SHP77 treated with DMSO at 0.1 percent for 48 hours (cell line): ENCODE results near the gene SH3RF3.

ENCODE experiments used
- DNase-seq: peaks from one replicate; lab custom pipeline; 2025; lab: John Stamatoyannopoulos, UW

SH3RF3 gene

DNA sequence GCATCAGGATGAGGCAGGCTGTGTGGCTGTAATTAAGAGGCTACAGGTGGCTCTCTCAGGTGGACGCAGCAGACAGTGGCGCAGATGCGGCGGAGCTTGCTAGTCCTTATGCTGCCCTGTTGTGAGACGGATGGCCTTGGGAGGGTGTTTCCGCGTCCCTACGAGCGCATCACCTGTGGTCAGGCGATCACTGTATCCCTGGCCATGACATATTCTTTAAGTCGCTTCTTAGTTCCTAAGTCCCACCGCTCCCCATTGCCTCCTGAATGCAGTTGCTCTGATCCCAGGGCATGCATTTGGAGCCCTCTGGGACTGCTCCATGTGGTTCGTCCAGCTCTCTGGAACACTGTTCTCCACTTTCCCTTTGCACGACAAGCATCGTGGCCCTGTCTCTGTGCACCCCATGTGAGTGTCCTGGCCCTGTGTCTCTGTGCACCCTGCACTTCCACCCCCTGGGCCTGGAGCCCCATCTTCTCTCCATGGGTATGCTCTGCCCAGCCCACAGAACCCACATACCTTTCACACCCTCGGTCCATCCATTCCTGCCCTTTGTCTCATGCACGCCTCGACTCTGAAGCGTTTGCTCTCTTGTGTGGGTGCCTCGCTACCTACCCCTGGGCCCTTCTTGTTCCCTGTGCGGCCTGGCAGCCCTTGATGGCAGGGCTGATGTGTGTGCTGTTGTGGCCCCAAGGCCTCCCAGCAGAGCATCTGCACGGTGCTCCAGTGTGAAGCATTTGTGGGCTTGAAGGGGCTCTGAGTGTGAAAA is 74.4 kb downstream of the SH3RF3 start:
- no peak for DNase-seq

DNA sequence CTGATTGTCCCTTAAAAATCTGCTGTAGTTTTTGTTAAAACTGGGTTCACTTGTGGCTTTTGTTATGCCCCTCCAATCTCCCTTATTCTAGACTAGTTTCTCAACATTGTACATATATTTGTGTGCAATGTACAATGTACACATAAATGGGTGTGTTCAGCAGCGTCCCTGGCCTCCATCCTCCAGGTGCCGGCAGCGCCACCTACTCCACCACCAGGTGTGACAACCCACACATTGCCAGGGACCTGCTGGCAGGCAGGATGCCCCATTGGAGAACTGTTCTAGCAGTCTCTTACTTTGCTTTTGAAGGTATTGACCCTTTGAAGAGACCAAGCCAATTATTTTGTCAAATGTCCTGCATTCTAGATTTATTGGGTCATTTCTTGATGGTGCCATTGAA is 75.4 kb downstream of the SH3RF3 start:
- no peak for DNase-seq

DNA sequence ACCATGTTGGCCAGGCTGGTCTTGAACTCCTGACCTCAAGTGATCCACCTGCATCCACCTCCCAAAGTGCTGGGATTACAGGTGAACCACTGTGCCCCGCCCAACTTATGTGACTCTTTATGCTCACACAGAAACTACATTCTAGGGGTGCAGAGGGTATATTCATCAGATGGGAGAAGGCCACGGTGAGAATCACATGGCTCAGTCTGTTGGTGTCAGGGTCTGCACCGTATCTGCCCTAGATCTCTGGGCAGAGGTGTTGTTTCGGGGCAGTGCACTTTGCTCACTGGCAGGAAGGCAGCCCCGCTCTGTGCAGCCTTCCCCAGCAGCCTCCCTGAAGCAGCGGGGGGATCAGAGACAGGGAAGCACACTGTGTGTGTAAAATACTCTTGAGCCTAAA is 76.4 kb downstream of the SH3RF3 start:
- no peak for DNase-seq

DNA sequence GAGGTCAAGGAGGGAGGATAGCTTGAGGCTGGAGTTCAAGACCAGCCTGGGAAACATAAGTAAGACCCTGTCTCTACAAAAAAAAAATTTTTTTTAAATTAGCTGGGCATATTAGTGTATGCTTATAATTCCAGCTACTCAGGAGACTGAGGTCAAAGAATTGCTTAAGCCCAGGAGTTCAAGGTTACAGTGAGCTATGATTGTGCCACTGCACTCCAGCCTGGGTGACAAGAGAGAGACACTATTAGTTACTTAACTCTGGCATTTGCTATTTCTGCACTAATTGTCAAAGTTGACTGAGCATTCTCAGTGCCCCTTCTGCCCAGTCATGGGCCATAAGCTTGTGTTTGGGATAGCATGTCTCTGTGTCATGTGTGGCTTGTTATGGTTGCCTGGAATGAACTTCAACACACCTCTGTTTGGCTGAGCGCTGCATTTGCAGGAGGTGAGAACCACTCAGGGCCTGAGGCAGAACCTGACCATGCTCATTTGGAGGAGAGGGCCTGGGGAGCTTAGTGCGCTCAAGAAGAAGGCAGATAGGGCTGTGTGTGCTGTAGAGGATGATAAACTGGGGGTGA is 77.7 kb downstream of the SH3RF3 start:
- DNase-seq = no peak

DNA sequence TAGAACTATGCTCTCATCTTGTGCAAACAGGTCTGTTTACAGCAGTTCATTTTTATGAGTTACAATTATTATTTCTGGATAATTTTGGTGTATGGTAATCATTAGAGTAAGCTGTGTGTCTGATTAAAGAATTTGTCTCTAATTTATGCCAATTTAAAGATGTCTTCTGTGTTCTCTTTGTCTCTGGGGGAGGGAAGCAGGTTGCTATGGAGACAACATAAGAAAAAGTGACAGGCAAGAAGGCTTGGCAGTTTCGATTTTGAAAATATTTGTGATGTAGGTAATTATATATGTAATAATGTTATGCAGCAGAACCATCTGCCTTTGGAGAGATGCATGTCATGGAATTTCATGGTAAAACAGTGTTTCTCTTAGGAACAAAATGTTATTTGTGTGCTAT is 78.2 kb downstream of the SH3RF3 start:
- DNase-seq = no peak

DNA sequence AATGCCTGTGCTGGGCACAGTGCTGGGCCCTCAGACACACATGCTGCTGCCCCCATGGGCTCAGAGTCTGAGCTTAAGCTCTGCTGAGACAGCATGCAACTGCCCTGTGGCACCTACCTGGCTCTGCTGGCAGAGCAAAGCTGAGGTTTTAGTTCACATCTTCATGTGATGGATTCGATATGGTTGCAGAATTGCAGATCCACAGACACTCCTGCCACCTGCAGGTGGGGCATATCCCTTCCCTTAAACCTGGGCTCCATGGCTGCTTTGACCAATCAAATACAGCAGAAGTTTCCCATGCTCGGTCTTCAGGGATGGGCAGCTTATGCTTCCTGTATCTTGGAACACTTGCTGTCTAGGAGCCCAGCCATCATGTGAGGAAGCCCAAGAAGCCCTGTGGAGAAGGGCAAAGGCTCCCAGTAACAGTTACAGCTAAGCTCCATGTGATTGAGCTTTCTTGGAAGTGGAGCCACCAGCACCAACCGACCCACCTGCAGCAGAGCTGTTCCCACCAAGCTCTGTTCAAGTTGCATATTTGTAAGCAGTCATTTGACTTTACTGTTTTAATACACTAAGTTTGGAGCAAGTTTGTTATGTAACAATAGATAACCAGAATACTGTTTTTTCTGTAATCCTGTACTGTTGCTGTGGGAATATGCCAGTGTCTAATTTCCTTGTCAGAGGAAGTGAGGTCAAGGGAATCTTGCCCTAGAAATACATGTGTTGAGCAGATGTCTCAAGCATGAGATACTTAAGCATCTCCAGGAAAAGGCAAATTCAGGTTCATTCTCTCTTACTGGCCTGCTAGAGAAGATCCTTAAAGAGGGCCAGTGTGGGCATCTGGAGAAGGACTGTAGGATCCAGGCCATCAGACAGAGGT is 79.3 kb downstream of the SH3RF3 start:
- DNase-seq = no peak

DNA sequence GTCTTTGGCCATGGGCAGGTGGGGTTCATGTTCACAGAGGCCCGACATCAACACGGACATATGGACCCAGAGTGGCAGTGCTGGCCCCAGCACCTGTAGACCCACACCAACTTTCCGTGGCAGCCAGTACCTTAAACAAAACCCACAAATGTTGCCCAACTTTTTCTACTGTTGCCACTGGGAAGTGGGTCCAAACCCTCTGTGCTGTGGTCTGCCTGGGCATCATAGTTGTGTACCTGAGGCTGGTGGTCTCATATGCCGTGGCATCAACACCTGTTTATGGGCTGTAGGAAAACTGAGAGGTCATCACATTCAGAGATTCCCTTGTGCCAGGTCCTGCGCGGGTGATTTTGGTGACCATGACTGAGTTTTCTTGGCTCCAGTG is 79.9 kb downstream of the SH3RF3 start:
- DNase-seq = no peak

DNA sequence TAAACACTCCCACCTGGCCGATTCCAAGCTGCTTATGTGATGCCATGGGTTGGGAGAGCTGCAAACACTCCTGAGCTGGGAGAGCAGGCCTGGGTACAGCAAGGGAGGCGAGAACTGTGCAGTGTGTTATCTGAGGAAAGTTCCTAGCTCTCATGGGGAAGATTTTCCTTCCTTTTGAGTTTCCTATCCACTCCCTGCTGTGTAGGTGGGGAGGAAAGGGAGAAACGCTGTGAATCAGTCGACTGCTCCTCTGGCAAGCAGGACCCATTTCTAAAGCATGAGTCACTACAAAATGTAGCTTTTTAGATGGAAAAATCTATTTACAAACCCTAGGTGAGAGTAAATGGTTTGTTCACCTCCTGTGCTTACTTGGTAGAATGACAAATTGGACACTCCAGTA is 80.4 kb downstream of the SH3RF3 start:
- no peak for DNase-seq

DNA sequence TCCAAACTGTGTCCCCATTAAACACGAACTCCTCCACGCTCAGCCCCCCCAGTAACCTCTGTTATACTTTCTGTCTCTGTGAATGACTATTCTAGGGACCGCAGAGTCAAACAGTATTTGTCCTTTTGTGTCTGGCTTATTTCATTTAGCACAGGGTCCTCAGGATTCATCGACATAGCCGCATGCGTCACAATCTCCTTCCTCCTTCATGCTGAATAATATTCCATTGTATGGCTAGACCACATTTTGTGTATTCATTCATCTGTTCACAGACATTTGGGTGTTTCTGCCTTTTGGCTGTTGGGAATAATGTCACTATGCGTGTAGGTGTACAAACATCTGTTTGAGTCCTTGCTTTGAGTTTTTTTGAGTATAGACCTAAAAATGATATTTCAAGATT is 80.9 kb downstream of the SH3RF3 start:
- DNase-seq = no peak

DNA sequence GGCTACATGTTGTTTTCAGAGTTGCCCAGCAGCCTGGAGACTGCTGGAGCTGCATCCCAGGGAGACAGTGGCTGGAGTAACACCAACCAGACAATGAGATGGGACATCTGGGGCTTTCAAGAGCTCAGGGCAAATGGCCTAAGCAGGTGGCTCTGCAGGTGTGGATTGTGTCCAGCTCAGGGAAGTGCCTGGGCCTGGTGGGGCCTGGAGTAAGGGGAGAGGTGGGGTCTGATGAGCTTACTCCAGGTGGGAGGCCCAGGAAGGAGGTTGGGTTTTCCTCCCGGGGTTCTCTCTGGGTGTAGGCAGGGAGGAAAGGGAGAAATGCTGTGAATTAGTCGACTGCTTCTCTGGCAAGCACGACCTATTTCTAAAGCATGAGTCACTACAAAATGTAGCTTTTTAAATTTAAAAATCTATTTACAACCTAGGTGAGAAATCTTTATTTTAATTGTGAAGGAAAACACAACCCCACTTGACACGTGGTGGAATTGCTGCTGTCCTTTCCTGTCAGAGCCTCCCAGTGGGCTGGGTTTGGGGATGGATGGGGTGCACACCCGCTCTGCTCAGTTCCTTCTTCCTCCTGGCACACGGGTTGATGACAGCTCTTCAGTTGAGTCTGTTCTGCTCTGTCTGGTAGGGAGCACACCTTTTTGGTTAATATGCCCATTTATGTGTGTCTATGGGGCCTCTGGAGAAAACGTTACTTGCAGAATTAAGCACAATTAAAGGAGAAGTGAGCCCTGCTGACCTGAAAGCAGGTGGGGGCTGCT is 81.6 kb downstream of the SH3RF3 start:
- DNase-seq = peak; percentile 19

DNA sequence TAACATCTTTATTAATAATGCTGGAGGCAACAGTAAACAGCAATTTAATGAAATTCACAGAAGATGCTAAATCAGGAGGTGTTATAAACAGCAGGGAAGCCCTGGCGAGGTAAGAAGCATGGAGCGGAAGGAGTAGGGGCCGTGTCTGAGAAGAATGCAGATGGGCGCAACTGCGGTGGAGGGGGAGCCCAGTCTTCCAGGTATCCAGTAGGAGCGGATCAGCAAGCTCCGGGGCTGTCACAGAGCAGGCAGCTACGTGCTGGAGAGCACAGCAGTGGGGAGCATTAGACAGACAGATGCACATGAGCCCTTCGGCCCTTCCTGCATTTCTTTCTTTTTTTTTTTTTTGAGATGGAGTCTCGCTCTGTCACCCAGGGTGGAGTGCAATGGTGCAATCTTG is 82.3 kb downstream of the SH3RF3 start:
- no peak for DNase-seq

DNA sequence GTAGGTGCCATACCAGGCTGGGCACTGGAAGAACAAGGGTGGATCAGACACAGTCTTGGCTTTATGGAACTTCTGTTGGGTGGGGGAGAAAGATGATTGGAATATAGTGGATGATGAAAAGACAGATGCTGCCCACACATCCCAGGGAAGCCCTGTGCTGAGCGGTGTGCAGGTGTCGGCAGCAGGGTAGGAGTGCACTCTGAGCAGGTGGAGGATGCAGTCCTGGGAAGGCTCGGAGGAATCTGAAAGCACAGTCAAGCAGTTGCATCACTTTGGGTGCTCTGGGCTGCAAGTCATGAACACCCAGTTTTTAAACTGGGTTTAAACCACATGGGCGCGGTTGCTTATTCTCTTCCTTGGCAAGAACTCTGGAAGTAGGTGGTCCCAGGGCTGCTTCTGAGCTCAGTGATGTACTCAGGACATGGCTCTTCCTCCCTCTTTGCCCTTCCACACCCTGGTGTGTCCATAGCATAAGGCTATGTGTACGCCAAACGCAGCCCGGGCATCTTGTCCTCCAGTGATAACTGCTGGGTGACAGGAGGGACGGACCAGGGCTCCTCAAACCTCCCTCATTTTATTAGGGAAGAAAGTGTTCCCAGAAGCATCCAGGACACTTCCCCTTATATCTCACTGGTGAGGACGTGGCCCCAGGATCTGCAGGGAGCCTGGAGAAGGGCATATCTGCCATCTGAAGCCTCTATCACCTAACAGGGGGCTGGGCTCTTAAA is 84.0 kb downstream of the SH3RF3 start:
- no peak for DNase-seq

DNA sequence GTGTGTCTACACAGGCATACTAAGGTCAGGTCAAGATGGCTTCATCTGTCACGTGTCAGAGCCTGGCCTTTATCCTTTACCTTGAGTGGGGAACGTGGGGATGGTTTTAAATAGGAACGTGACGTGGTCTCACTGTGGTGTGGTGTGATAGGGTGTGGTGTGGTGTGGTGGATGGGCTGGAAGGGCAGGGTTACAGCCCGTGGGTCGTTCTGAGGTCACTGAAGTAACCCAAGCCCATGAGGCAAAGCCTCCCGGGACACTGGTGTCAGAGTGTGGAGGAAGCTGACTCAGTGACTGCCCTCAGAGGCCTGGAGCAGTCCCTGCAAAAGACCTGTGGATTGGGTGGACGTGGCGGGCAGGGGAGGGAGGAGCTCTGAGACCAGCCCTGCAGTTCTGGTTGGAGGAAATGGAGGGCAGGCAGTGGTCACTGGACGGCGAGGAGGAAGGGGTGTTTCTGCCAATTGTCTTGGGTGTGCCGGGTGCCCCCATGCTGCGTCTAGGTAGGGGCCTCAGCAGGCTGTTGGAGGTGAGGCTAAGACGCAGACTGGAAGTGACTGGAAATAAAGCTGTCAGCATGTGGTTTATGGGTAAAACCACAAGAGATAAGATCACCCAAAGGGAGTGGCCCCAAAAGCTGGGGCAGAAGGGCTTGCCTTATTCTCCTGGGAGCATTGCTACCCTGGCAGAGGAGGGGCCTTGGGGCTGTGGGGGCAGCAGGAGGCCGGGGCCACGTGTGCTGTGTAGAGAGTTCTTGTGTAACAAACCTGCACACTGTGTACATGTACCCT is 84.8 kb downstream of the SH3RF3 start:
- no peak for DNase-seq

DNA sequence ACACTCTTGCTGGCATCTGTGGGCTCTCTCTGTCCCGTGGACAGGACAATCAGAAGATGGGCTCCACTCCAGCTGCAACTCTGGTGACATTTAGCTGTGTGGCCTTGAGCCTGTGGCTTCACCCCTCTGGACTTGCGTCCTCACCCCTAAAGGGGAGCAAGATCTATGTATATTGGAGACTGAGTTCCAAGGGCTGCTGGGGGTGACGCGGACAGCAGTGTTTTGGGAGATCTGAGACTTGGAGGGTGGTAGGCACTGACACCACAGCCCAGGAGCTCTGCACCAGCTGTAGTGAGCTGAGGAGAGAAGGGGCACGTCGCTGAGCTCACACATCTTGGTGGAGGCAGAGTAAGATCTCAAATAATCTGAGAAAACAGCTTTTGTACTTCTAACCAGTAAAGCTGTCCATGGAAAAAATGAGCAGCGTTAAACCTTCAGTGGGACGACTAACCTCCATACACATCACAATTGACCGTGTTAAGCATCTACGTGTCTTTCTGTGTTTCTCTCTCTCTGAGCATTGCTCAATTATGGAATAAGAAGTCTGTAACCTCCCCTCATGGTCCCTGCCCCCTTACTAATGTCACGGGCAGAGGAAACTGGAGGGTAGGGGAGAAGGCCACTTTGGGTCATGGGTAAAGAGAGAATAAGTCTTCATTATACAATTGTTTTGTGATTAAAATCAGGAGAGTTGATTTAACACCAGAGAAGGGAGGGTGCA is 85.8 kb downstream of the SH3RF3 start:
- no peak for DNase-seq

DNA sequence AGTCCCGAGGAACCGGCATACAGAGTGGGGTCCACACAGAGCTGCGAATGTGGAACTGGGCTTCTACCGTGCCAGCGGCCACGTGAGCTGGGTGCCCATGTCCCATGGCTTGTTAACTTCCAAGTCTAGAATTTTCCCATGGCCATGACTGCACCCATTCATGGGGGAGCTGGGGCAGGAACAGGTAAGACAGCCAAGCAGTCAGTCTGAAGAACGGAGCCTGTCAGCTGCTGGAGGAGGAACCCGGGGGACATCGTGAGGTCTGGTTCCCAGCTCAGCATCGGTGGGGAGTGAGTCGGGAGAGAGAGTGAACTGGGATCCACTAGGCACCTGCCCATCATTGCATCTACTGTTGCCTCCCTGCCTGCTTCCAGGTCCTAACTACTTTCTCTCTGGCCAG is 86.9 kb downstream of the SH3RF3 start:
- DNase-seq = no peak

DNA sequence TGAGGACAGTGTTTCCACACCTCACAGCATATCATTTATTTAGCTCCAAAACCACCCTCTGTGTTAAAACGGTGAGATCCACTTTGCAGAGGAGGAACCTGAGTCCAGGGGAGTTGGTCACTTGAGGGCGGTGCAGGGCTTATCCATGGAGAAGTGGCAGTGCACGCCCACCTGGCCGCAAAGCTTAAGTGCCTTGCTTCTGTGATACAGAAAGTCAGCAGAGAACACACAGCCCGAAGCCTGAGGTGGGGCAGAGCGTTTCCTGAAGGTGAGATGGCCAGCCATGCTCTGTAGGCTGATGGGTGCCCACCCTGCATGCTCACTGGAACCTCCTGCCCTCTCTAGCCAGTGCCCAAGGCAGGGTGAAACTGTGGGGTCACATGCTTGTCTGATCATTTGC is 87.3 kb downstream of the SH3RF3 start:
- DNase-seq = no peak

DNA sequence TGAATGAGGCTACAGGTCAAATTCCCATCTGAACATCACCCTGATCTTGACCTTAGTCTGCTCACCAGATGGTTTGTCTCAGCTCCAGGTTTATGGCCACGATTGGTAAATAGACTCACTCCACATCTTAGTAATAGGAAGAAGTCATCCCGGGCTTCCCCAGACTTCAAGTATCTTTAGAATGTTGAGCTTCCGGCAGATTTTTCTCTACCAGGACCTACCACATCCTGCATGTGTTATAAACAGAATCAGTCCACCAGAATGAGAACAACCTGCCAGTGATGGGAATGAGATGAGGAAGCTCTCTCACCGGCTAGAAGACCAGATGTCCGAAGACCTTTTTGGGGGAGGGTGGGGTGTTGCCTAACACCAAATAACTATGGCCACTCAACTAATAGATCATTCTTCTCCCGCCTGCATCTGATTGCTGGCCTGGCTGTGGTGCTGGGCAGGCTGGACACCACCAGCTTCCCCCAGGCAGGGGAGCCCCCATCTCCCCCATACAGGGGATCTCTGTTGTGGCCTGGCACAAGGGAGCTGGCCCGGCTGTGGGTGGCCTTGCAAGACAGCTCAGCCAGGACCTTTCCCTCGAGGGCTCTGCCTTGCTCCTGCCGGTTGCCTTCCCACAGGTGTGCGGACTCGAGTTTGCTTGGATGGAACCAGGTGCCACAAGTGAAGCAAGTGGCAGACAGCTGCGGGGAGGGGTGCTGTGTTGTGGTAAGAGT is 88.5 kb downstream of the SH3RF3 start:
- no peak for DNase-seq

DNA sequence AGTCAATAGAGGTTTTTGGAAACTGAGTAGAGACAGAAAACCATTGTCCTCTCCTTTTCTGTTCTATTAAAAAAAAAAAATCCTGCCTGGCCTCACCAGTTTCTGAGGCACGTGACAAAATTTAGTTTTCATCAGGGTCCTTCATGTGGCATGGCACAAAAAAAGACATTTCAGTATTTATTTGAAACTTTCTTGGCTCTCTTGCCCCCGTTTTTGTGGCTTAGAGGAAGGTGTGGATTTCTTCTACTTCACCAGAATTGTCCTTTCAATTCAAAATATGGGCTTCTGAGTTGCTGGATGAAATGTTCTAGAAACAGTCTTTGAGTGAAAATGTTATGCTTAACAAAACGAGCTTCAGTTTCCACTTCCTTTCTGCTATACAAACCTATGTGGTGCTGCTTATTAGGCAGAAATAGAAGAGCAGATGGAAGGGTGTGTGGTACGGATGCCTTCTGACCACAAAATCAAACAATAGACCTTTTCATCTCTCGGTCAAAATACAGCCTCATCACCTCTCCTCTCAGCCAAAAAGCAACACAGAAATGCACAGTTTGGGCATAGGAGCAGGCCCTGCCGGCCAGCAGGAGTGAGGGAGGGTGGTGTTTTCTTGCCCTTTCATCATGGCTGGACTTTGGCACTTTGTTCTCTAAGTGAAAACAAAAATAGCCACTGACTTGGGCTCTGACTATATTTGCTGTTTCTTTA is 89.2 kb downstream of the SH3RF3 start:
- DNase-seq = no peak

DNA sequence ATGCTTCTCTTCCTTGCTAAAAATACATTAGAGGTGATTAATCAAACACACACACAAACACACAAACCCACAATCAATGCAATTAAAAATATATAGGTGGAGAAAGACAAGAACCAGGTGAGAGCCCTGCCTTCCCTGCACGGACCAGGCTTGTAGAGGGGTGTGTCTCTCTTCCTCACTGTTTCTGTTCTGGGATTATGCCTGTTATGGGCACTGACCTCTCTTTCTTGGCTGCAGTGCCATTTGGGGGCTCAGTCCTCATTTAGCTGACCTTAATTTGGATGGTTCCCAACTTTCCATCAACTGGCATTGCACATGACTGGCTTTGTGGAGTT is 89.8 kb downstream of the SH3RF3 start:
- no peak for DNase-seq
